Measurements from ENCODE around the gene STAG1.

STAG1 gene

DNA sequence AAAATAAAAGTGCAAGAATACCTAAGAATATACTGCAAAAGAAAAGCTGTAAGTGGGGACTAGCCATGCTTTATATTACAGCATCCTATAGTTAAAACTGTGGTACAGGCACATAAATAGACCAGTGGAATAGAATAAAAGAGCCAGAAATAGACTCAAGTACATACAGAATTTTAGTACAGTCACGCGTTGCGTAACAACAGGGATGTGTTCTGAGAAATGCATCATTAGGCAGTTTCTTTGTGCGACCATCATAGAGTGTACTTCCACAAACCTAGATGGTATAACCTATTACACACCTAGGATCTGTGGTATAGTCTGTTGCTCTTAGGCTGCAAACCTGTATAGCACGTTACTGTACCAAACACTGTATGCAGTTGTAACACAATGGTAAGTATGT, 440.2 kb downstream of the STAG1 start:
- Histone ChIP-seq H3K4me3 (ENCODE audit: low read length in 2 of 2) (no peak overlapping the region), H3K27me3 (ENCODE audit: control insufficient read depth in 1 of 2, insufficient read depth in 2 of 2, low read length in 2 of 2) (no peaks in the 10 kb centered on the region), H3K9me3 (ENCODE audit: control insufficient read depth in 2 of 2, low read length in 2 of 2) (no peaks in the 10 kb centered on the region), H3K27ac (ENCODE audit: low read length) (no peak overlapping the region), H3K36me3 (ENCODE audit: control insufficient read depth in 2 of 2, insufficient read depth in 2 of 2, low read length in 2 of 2) (peaks cover 2 to 4% of the 10 kb centered on the region in 2 donors), H3K9ac (ENCODE audit: low read length in 2 of 2) (no peak overlapping the region), H3K4me1 (ENCODE audit: control insufficient read depth, insufficient read depth, low read length) (no peaks in the 10 kb centered on the region)

DNA sequence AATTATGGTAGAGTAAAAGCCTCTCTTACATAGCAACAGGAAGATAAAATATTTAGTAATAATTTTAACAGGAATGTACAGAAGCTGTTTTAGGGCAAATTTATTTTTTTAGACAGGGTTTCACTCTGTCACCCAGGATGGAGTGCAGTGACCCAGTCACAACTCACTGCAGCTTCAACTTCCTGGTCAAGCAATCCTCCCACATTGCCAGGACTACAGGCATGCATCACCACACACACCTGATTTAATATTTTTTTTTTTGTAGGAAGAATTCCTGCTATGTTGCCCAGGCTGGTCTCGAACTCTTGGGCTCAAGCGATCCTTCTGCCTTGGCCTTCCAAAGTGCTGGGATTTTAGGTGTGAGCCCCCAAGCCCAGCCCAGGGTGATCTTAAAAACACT, 440.9 kb downstream of the STAG1 start:
- H3K4me1 ChIP-seq (ENCODE audit: control insufficient read depth, insufficient read depth, low read length), result no peaks in the 10 kb centered on the region
- no peaks in the 10 kb centered on the region for H3K36me3 ChIP-seq (ENCODE audit: control insufficient read depth in 2 of 2, insufficient read depth in 2 of 2, low read length in 2 of 2)
- no peak overlapping the region for H3K4me3 ChIP-seq (ENCODE audit: low read length in 2 of 2)
- no peak overlapping the region for H3K27ac ChIP-seq (ENCODE audit: low read length)
- H3K9ac ChIP-seq (ENCODE audit: low read length in 2 of 2), result no peak overlapping the region
- H3K27me3 ChIP-seq (ENCODE audit: control insufficient read depth in 1 of 2, insufficient read depth in 2 of 2, low read length in 2 of 2), result no peaks in the 10 kb centered on the region
- no peaks in the 10 kb centered on the region for H3K9me3 ChIP-seq (ENCODE audit: control insufficient read depth in 2 of 2, low read length in 2 of 2)

- no peak overlapping the region for H3K4me3 ChIP-seq (ENCODE audit: low read length in 2 of 2)
- peaks cover 8 to 9% of the 10 kb centered on the region in 2 donors for H3K36me3 ChIP-seq (ENCODE audit: control insufficient read depth in 2 of 2, insufficient read depth in 2 of 2, low read length in 2 of 2)
- H3K9me3 ChIP-seq (ENCODE audit: control insufficient read depth in 2 of 2, low read length in 2 of 2), result no peaks in the 10 kb centered on the region
- no peaks in the 10 kb centered on the region for H3K4me1 ChIP-seq (ENCODE audit: control insufficient read depth, insufficient read depth, low read length)
- no peak overlapping the region for H3K9ac ChIP-seq (ENCODE audit: low read length in 2 of 2)
- no peaks in the 10 kb centered on the region for H3K27me3 ChIP-seq (ENCODE audit: control insufficient read depth in 1 of 2, insufficient read depth in 2 of 2, low read length in 2 of 2)
- H3K27ac ChIP-seq (ENCODE audit: low read length), result no peak overlapping the region
Measured at GRCh38 chr3:136305879-136306278, 446.3 kb downstream of the STAG1 start.

DNA sequence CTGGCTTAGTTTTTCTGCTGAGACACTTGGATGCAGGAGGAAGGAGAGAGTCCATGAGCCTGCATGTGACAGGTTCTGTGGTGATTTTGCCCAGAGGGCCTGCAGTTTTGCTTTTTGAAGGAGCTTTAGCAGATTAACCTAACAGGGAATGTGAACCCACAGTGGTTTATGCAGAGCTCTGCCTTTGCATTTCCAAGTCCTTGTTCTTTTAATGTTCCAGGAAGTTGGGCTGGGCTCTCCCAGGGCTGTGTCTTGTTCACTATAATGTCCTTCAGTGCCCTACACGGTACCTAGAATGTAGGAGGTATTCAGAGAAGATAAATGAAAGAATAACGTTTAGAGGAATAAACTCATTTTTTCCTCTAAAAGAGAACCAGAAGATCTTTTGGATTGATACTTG, 451.7 kb downstream of the STAG1 start:
- Histone ChIP-seq H3K27ac (ENCODE audit: low read length) (no peak overlapping the region), H3K4me3 (ENCODE audit: low read length in 2 of 2) (no peak overlapping the region), H3K9me3 (ENCODE audit: control insufficient read depth in 2 of 2, low read length in 2 of 2) (no peaks in the 10 kb centered on the region), H3K36me3 (ENCODE audit: control insufficient read depth in 2 of 2, insufficient read depth in 2 of 2, low read length in 2 of 2) (peaks cover 35 to 36% of the 10 kb centered on the region in 2 donors), H3K4me1 (ENCODE audit: control insufficient read depth, insufficient read depth, low read length) (no peaks in the 10 kb centered on the region), H3K27me3 (ENCODE audit: control insufficient read depth in 1 of 2, insufficient read depth in 2 of 2, low read length in 2 of 2) (no peaks in the 10 kb centered on the region), H3K9ac (ENCODE audit: low read length in 2 of 2) (no peak overlapping the region)

DNA sequence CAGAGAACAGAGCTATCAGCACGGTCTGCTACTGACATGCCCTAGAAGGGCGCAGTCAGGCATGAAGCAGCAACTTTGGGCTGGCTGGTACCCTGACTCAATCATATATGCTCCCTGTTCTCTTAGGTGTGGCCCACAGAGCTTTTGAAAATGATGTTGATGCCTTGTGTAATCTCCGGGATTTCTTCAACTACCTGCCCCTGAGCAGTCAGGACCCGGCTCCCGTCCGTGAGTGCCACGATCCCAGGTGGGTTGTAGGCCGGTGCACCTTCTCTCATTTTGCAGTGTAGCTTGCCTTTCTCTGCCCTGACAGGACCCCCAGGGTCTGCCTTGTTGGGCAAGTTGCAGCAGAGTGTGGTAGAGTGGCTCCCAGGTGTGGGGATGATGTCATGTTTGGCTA, 454.4 kb downstream of the STAG1 start:
- Histone ChIP-seq H3K4me1 (ENCODE audit: control insufficient read depth, insufficient read depth, low read length) (no peaks in the 10 kb centered on the region), H3K9me3 (ENCODE audit: control insufficient read depth in 2 of 2, low read length in 2 of 2) (no peaks in the 10 kb centered on the region), H3K4me3 (ENCODE audit: low read length in 2 of 2) (no peak overlapping the region), H3K27me3 (ENCODE audit: control insufficient read depth in 1 of 2, insufficient read depth in 2 of 2, low read length in 2 of 2) (no peaks in the 10 kb centered on the region), H3K27ac (ENCODE audit: low read length) (no peak overlapping the region), H3K9ac (ENCODE audit: low read length in 2 of 2) (no peak overlapping the region), H3K36me3 (ENCODE audit: control insufficient read depth in 2 of 2, insufficient read depth in 2 of 2, low read length in 2 of 2) (peaks cover 41 to 45% of the 10 kb centered on the region in 2 donors)

- no peaks in the 10 kb centered on the region for H3K4me1 ChIP-seq (ENCODE audit: control insufficient read depth, insufficient read depth, low read length)
- H3K4me3 ChIP-seq (ENCODE audit: low read length in 2 of 2), result no peak overlapping the region
- no peaks in the 10 kb centered on the region for H3K27me3 ChIP-seq (ENCODE audit: control insufficient read depth in 1 of 2, insufficient read depth in 2 of 2, low read length in 2 of 2)
- no peak overlapping the region for H3K9ac ChIP-seq (ENCODE audit: low read length in 2 of 2)
- H3K36me3 ChIP-seq (ENCODE audit: control insufficient read depth in 2 of 2, insufficient read depth in 2 of 2, low read length in 2 of 2), result peaks cover 41 to 45% of the 10 kb centered on the region in 2 donors
- no peaks in the 10 kb centered on the region for H3K9me3 ChIP-seq (ENCODE audit: control insufficient read depth in 2 of 2, low read length in 2 of 2)
- no peak overlapping the region for H3K27ac ChIP-seq (ENCODE audit: low read length)
Measured at GRCh38 chr3:136296960-136297359, 455.2 kb downstream of the STAG1 start.

DNA sequence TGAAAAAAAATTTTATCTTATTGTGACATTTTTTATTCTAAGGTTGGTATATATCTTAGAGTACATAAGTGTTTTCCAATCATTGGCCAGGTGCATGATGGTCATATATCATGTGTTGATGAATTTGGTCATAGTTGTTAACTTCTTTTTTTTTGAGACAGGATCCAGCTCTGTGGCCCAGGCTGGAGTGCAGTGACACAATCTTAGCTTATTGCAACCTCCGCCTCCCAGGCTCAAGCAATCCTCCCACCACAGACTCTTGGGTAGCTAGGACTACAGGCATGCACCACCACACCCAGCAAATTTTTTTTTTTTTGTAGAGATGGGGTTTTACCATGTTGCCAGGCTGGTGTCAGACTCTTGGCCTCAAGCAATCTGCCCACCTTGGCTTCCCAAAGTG, 458.0 kb downstream of the STAG1 start:
- H3K27ac ChIP-seq (ENCODE audit: low read length), result no peak overlapping the region
- no peaks in the 10 kb centered on the region for H3K27me3 ChIP-seq (ENCODE audit: control insufficient read depth in 1 of 2, insufficient read depth in 2 of 2, low read length in 2 of 2)
- peaks cover 24% of the 10 kb centered on the region in 2 donors for H3K36me3 ChIP-seq (ENCODE audit: control insufficient read depth in 2 of 2, insufficient read depth in 2 of 2, low read length in 2 of 2)
- H3K9me3 ChIP-seq (ENCODE audit: control insufficient read depth in 2 of 2, low read length in 2 of 2), result no peaks in the 10 kb centered on the region
- H3K4me1 ChIP-seq (ENCODE audit: control insufficient read depth, insufficient read depth, low read length), result no peaks in the 10 kb centered on the region
- no peak overlapping the region for H3K4me3 ChIP-seq (ENCODE audit: low read length in 2 of 2)
- no peak overlapping the region for H3K9ac ChIP-seq (ENCODE audit: low read length in 2 of 2)

DNA sequence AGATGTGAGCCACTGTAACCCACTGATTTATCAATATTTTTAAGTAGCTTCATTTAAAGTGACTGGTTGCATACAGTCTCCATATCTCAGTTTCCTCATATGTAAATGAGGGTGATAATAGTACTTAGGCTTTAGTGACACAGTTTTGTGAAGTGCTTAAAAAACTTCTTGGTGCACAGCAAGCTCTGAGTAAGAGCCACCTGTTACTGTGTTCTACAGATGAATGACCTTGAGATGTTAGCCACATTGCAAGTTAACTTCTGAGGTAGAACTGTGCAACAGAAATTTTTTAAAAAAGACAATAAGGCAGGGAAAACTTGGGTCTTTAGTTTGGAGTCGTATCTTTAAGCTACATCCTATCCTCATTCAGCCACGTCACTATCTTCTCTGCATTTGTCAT, 458.9 kb downstream of the STAG1 start:
- H3K36me3 ChIP-seq (ENCODE audit: control insufficient read depth in 2 of 2, insufficient read depth in 2 of 2, low read length in 2 of 2), result peaks cover 18 to 21% of the 10 kb centered on the region in 2 donors

GRCh38 chr3:136292500-136292899, 459.7 kb downstream of the STAG1 start:
- Histone ChIP-seq H3K4me1 (ENCODE audit: control insufficient read depth, insufficient read depth, low read length) (no peaks in the 10 kb centered on the region), H3K36me3 (ENCODE audit: control insufficient read depth in 2 of 2, insufficient read depth in 2 of 2, low read length in 2 of 2) (peaks cover 11 to 20% of the 10 kb centered on the region in 2 donors), H3K27me3 (ENCODE audit: control insufficient read depth in 1 of 2, insufficient read depth in 2 of 2, low read length in 2 of 2) (no peaks in the 10 kb centered on the region)

More for the DNA sequence above, 458.9 kb downstream of the STAG1 start:
- Histone ChIP-seq H3K27me3 (ENCODE audit: control insufficient read depth in 1 of 2, insufficient read depth in 2 of 2, low read length in 2 of 2) (no peaks in the 10 kb centered on the region), H3K4me1 (ENCODE audit: control insufficient read depth, insufficient read depth, low read length) (no peaks in the 10 kb centered on the region), H3K9ac (ENCODE audit: low read length in 2 of 2) (no peak overlapping the region), H3K27ac (ENCODE audit: low read length) (no peak overlapping the region), H3K9me3 (ENCODE audit: control insufficient read depth in 2 of 2, low read length in 2 of 2) (no peaks in the 10 kb centered on the region), H3K4me3 (ENCODE audit: low read length in 2 of 2) (no peak overlapping the region)

DNA sequence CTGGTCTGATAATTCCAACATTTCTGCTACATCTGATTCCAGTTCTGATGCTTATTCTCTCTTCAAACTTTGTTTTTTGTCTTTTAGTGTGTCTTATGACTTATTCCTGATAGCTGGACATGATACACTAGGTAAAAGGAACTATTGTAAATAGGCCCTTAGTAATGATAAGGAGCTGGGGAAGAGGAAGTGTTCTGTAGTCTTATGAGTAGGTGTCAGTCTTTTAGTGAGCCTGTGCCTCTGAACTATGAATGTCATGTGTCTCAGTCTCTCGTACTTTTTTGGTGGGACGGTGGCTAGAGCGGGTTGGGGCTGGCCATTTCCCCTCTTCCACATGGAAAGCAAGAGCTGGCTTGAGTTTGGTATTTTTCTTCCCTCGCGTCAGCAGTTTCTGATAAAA, 460.9 kb downstream of the STAG1 start:
- H3K27me3 ChIP-seq (ENCODE audit: control insufficient read depth in 1 of 2, insufficient read depth in 2 of 2, low read length in 2 of 2), result no peaks in the 10 kb centered on the region
- no peaks in the 10 kb centered on the region for H3K4me1 ChIP-seq (ENCODE audit: control insufficient read depth, insufficient read depth, low read length)
- H3K4me3 ChIP-seq (ENCODE audit: low read length in 2 of 2), result no peak overlapping the region
- H3K27ac ChIP-seq (ENCODE audit: low read length), result no peak overlapping the region
- H3K9me3 ChIP-seq (ENCODE audit: control insufficient read depth in 2 of 2, low read length in 2 of 2), result no peaks in the 10 kb centered on the region
- H3K36me3 ChIP-seq (ENCODE audit: control insufficient read depth in 2 of 2, insufficient read depth in 2 of 2, low read length in 2 of 2), result peaks cover 7 to 19% of the 10 kb centered on the region in 2 donors
- no peak overlapping the region for H3K9ac ChIP-seq (ENCODE audit: low read length in 2 of 2)

More at GRCh38 chr3:136292500-136292899, 459.7 kb downstream of the STAG1 start:
- Histone ChIP-seq H3K9ac (ENCODE audit: low read length in 2 of 2) (no peak overlapping the region), H3K9me3 (ENCODE audit: control insufficient read depth in 2 of 2, low read length in 2 of 2) (no peaks in the 10 kb centered on the region), H3K4me3 (ENCODE audit: low read length in 2 of 2) (no peak overlapping the region), H3K27ac (ENCODE audit: low read length) (no peak overlapping the region)
